ENCODE data around the gene EML4.
"Not testable (repeated sequence)": the region's sequence is repeated elsewhere in the genome, so short reads cannot be mapped to it uniquely, and the experiment has no call there.

EML4 gene

GRCh38 chr2:42359965-42360483 lies 190.9 kb downstream of the EML4 start:
- DNase-seq (ENCODE audit: low read depth): no peak

GRCh38 chr2:42360493-42360889 lies 191.3 kb downstream of the EML4 start:
- DNase-seq (ENCODE audit: low read depth): no peak

GRCh38 chr2:42360890-42361727 lies 192.0 kb downstream of the EML4 start, which contains the start of gene COX7A2L:
TSS of gene COX7A2L (minus strand) at chr2:42361217. CDS start at chr2:42361161, 56 bp downstream.
- DNase-seq (ENCODE audit: low read depth): peak; percentile 95

DNA sequence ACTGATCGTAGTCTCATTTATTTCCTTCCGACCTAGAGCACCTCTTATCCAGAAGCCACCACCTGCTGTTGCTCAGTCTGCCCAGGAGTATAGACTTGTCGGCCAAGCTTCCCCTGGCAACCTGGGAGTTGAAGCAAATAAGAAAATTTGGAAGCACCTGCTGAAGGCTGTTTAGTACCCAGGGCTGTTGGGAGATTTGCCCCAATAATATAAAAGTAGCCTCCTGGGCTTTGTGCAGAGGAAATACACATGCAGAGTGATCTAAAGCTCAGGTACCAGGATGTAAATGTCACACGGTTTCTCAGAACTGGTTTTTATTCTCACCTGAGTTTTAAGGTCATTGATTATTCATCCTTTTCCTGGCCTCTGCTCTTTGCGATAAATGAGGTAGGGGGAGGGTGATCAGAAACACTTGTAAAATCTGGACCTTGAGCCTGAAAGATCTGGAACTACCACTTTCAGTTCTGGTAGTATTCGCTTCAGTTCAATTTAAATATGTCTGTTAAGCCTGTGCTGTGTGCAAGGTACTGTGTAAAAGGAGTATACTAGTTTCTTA lies 192.7 kb downstream of the EML4 start:
- DNase-seq (ENCODE audit: low read depth): no peak

- no peak for DNase-seq (ENCODE audit: low read depth)
These were observed 194.3 kb downstream of the EML4 start for GRCh38 chr2:42363413-42363812.

GRCh38 chr2:42364658-42365057 lies 195.5 kb downstream of the EML4 start:
- no peak for DNase-seq (ENCODE audit: low read depth)

- no peak for DNase-seq (ENCODE audit: low read depth)
These were observed 197.3 kb downstream of the EML4 start for GRCh38 chr2:42366411-42366810.

- DNase-seq (ENCODE audit: low read depth): no peak
These were observed 198.7 kb downstream of the EML4 start for GRCh38 chr2:42367835-42368234.

DNA sequence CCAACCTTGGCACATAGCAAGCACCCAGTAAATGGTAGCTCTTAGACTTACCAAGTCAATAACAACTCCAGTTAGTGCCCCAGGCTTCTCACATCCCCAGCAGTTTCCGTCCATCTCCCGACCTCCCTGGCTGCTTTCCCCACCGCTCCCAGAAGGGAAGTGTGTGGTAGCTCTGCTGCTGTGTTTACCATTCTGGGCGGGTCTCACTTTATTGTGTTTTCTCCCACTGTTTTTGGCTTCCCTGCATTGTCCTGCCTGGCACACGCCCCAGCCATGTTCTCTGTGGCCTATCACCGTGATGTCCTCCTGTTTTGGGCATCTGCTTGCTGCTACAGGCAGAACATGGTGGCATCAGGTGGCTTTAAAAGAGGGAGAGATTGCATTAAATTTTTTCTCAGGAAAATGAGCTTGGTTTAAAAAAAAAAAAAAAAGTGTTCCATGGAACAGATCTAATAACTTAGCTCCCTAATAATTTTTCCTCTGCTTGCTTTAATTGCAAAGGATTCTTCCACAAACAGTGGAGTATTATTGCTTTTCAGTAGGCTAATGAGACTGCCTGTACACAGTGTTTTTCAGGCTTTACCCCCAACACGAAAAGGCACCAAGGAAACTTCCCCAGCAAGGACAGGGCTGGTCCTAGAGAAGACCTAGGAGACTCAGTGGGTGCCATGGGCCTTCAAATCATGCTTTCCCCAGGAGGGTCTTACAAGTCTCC lies 199.8 kb downstream of the EML4 start:
- DNase-seq (ENCODE audit: low read depth): no peak

- no peak for DNase-seq (ENCODE audit: low read depth)
These were observed 200.5 kb downstream of the EML4 start for GRCh38 chr2:42369532-42370229.

DNA sequence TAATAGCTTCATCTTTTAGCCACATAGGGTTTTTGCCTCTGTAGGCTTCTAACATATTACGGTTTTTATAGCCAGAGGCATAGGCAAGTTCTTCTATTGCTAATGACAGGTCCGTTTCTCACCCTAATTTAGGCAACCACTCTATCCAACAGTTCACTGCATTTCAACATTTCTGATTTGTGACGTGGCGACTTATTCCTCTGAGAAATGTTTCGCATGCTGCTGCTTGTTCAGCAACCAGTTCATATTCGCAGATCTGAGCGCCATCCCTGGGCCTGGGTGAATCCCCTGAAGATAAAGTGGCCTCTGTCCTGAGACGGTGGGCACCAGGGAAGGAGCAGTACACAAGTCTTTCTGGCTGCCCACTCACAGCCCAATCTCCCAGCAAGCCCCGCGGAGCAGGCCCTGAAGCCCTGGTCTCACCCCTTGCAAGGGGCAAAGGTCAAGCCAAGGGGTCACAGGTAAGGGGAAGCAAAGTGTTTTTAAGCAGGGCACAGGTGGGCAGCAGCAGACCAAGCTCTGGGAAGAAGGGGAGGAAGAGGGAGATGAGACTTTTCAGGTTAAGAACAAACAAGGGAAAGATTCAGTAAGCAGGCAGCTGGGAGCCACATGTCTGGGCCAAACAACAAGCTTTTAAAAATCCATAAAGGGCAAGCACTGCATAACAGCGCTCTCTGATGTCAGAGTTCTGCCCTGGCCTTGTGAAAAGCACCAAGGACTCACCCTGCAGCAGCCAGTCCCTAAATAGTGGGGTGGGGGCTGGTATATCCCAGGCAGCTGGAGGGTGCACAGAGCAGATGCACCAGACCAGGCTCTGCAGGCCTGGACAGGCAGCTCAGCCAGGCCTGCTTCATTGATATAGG lies 202.7 kb downstream of the EML4 start:
- no peak for DNase-seq (ENCODE audit: low read depth)

- DNase-seq (ENCODE audit: low read depth): no peak
These were observed 203.5 kb downstream of the EML4 start for GRCh38 chr2:42372474-42373200.

DNA sequence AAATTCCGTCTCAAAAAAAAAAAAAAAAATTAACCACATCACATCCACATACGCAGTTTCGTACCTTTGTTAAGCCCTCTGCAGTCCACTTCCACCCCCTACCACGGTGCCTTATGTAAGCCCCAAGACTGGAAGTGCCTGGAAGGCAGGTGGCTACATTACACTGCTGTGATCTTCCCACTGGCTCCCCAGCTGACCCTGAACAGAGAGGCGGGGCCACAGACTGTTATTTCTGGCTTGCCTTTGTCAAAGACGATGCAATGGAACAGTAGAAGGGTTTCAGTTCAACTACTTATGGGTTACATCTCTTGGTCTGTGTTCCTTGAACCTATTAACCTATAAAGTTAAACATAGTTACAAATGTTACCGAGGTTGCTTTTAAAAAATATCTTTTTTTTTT lies 207.6 kb downstream of the EML4 start:
- DNase-seq (ENCODE audit: low read depth): no peak

DNA sequence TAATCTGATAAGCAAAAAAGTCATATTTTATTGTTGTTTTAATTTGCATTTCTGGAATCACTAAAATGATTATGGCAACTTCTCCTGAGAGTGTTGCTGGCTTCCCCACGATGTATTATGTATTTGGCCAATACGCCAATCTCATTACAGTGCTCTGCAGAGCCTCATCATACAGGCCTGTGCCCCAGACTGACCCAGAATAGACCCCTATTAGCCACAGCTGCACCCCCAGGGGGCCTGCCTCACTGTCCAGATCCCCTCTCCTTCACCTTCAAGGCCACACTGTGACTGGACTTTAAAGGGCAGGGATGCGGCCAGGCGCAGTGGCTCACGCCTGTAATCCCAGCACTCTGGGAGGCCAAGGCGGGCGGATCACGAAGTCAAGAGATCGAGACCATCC lies 209.3 kb downstream of the EML4 start:
- no peak for DNase-seq (ENCODE audit: low read depth)

- DNase-seq (ENCODE audit: low read depth): not testable (repeated sequence)
These were observed 210.9 kb downstream of the EML4 start for GRCh38 chr2:42380026-42380425.

GRCh38 chr2:42382144-42382543 lies 213.0 kb downstream of the EML4 start:
- no peak for DNase-seq (ENCODE audit: low read depth)
